Keratinocyte (primary cell): ENCODE data around the gene NFKB2. TPM values are rescaled to one million over a fixed set of nuclear protein-coding genes. Genes with fewer than 3 reads are reported as not detected.

Experiments
- DNase-seq: peaks from one replicate; pipeline ENCODE4 v3.0.0-alpha.2; 2011; ENCODE audit warnings: low read depth, missing footprints, low spot score
- FAIRE-seq: peaks from 2 replicates; lab custom pipeline; 2011; peaks lifted over from hg19 to GRCh38; lab: Jason Lieb, UNC
- H2AFZ ChIP-seq: 2 replicates; pipeline ENCODE4 v1.6.0; 2012; ENCODE audit warnings: low read length, control low read depth, inconsistent platforms; ENCODE audit not compliant: control insufficient read depth
- H3K27ac ChIP-seq: 2 replicates; pipeline ENCODE4 v1.5.1; 2011; ENCODE audit warnings: low read length; ENCODE audit not compliant: control insufficient read depth, insufficient read depth
- H3K27me3 ChIP-seq: 3 replicates; pipeline ENCODE4 v1.6.0; 2011; ENCODE audit warnings: low read length; ENCODE audit not compliant: control insufficient read depth, insufficient read depth; ENCODE audit errors: extremely low read depth
- H3K36me3 ChIP-seq, 2 experiments: 2 replicates in 1 of 2; 3 replicates in 1 of 2; pipeline ENCODE4 v1.5.1; 2011; ENCODE audit warnings: low read length in 2 of 2, mild to moderate bottlenecking in 1 of 2; ENCODE audit not compliant: control insufficient read depth in 2 of 2, insufficient read depth in 2 of 2; ENCODE audit errors: extremely low read depth in 1 of 2
- H3K4me1 ChIP-seq: 3 replicates; pipeline ENCODE4 v1.5.1; 2011; ENCODE audit warnings: low read length; ENCODE audit not compliant: control insufficient read depth, insufficient read depth; ENCODE audit errors: extremely low read depth
- H3K4me2 ChIP-seq: 3 replicates; pipeline ENCODE4 v1.6.0; 2011; ENCODE audit warnings: low read depth, low read length; ENCODE audit not compliant: control insufficient read depth, insufficient read depth; ENCODE audit errors: extremely low read depth
- H3K4me3 ChIP-seq, 3 experiments: fragments of 200-600 bp in 1 of 3; sonication (generic) in 1 of 3; 2 replicates in 2 of 3; 3 replicates in 1 of 3; pipeline ENCODE4 v1.5.1; 2011 to 2016; ENCODE audit warnings: low read length in 3 of 3, mild to moderate bottlenecking in 3 of 3, control low read depth in 2 of 3, inconsistent platforms in 1 of 3, low read depth in 1 of 3, mixed read lengths in 1 of 3, mixed run types in 1 of 3, moderate library complexity in 1 of 3; ENCODE audit not compliant: control insufficient read depth in 2 of 3, insufficient read depth in 2 of 3; ENCODE audit errors: extremely low read depth in 1 of 3
- H3K79me2 ChIP-seq: 2 replicates; pipeline ENCODE4 v1.6.0; 2012; ENCODE audit warnings: low read length; ENCODE audit not compliant: control insufficient read depth, insufficient read depth
- H3K9ac ChIP-seq: 3 replicates; pipeline ENCODE4 v1.6.0; 2011; ENCODE audit warnings: low read length; ENCODE audit not compliant: control insufficient read depth, insufficient read depth; ENCODE audit errors: extremely low read depth
- H3K9me1 ChIP-seq: 3 replicates; pipeline ENCODE4 v1.6.0; 2011; ENCODE audit warnings: low read length; ENCODE audit not compliant: control insufficient read depth, insufficient read depth; ENCODE audit errors: extremely low read depth
- H3K9me3 ChIP-seq: 2 replicates; pipeline ENCODE4 v1.5.1; 2012; ENCODE audit warnings: low read depth, low read length; ENCODE audit not compliant: control insufficient read depth
- H4K20me1 ChIP-seq: 3 replicates; pipeline ENCODE4 v1.6.0; 2011; ENCODE audit warnings: low read length; ENCODE audit not compliant: control insufficient read depth, insufficient read depth; ENCODE audit errors: extremely low read depth
- CTCF ChIP-seq, 3 experiments: IDR thresholded peaks in 1 of 3; conservative IDR thresholded peaks in 1 of 3; optimal IDR thresholded peaks in 1 of 3; 2 replicates in 2 of 3; 3 replicates in 1 of 3; pipeline versions ENCODE3 to v1.5.1; 2011; ENCODE audit warnings: low read length in 3 of 3, mild to moderate bottlenecking in 3 of 3, moderate library complexity in 2 of 3, control low read depth in 1 of 3, inconsistent platforms in 1 of 3; ENCODE audit not compliant: insufficient read depth in 2 of 3; ENCODE audit errors: extremely low read depth in 1 of 3
- EZH2 ChIP-seq: IDR thresholded peaks from one replicate; pipeline ENCODE4 v1.6.1; 2012; ENCODE audit warnings: inconsistent platforms, mild to moderate bottlenecking, low read length, moderate library complexity
- dilution Hi-C: fragments of 300-500 bp; cut with MboI; formaldehyde crosslinking; loops from one replicate; pipeline ENCODE4 v1.7.0; 2020; ENCODE audit warnings: low sequenced_read_pairs; ENCODE audit not compliant: extremely low pct_ligation_motif_present
- polyA plus RNA-seq, 5 experiments: library from polyadenylated mRNA; depleted of rRNA in 3 of 5; stranded (reverse) in 3 of 5; stranded (forward) in 1 of 5; unstranded in 1 of 5; fragments of >200 nt; gene quantifications; 1 replicate in 1 of 5; 2 replicates in 3 of 5; 3 replicates in 1 of 5; pipeline versions ENCODE4 v1.2.1 to v1.2.3, GENCODE V29; 2011 to 2012; ENCODE audit warnings: missing spikeins in 2 of 5, low read depth in 1 of 5, low replicate concordance in 1 of 5

The NFKB2 gene
- polyA plus RNA-seq, 1 donor (not counting 4 experiments of a cell fraction or from before 2014, with no cell fraction given), result 14.8 TPM

- Histone ChIP-seq H4K20me1 (no peaks in the 10 kb centered on the region), H3K4me2 (peak overlapping the region; percentile 69), H3K79me2 (peaks cover 11% of the 10 kb centered on the region), H3K27ac (peak overlapping the region; percentile 83), H3K9me3 (no peaks in the 10 kb centered on the region), H3K36me3 (peaks cover 12 to 14% of the 10 kb centered on the region in 2 experiments), H3K27me3 (no peaks in the 10 kb centered on the region), H3K9ac (peak overlapping the region; percentile 87), H3K4me1 (peaks cover 20% of the 10 kb centered on the region), H3K9me1 (no peaks in the 10 kb centered on the region), H2AFZ (peak overlapping the region; percentile 36), H3K4me3 (peak overlapping the region; percentile 64 to 80 (median 71))
- DNase-seq (peak; percentile 26), FAIRE-seq (no peak)
- TF ChIP-seq CTCF (optimal IDR thresholded peaks at IDR 0.05 in 1 of 3, IDR thresholded peaks at IDR 0.05 in 1 of 3, conservative IDR thresholded peaks at IDR 0.05 in 1 of 3; ENCODE audit: extremely low read depth in 1 of 3, insufficient read depth in 2 of 3, low read length in 3 of 3) (no peak), EZH2 (no peak)
- dilution Hi-C loops, result no loop called here
Measured at GRCh38 chr10:102394801-102395399, 605 bp upstream of the NFKB2 start.

- peaks cover 26% of the 10 kb centered on the region for H3K4me1 ChIP-seq
- peak overlapping the region; percentile 87 for H3K9ac ChIP-seq
- H3K9me3 ChIP-seq, result no peaks in the 10 kb centered on the region
Measured at GRCh38 chr10:102396317-102396650, 779 bp downstream of the NFKB2 start.

More at GRCh38 chr10:102396317-102396650, 779 bp downstream of the NFKB2 start:
- H3K79me2 ChIP-seq, result peaks cover 11% of the 10 kb centered on the region
- no peaks in the 10 kb centered on the region for H3K27me3 ChIP-seq
- TF ChIP-seq CTCF (optimal IDR thresholded peaks at IDR 0.05 in 1 of 3, IDR thresholded peaks at IDR 0.05 in 1 of 3, conservative IDR thresholded peaks at IDR 0.05 in 1 of 3; ENCODE audit: extremely low read depth in 1 of 3, insufficient read depth in 2 of 3, low read length in 3 of 3) (no peak), EZH2 (no peak)
- no peak overlapping the region for H2AFZ ChIP-seq
- no peaks in the 10 kb centered on the region for H4K20me1 ChIP-seq
- H3K9me1 ChIP-seq, result no peaks in the 10 kb centered on the region
- H3K4me3 ChIP-seq, result peak overlapping the region; percentile 64 to 80 (median 71)
- peak overlapping the region; percentile 83 for H3K27ac ChIP-seq
- DNase-seq (no peak), FAIRE-seq (no peak)
- peaks cover 17 to 20% of the 10 kb centered on the region in 2 experiments for H3K36me3 ChIP-seq
- H3K4me2 ChIP-seq, result peak overlapping the region; percentile 73
- dilution Hi-C loops, result no loop called here
